ENCODE measurements around the gene AWAT2.

- TF ChIP-seq CTCF (IDR thresholded peaks at IDR 0.05) (no peak), EP300 (IDR thresholded peaks at IDR 0.05) (no peak), POLR2A (IDR thresholded peaks at IDR 0.05) (no peak)
These were observed 42.5 kb upstream of the AWAT2 start for GRCh38 chrX:70092247-70092646.
